Liver (tissue), 9 donors: ENCODE results near the gene MPPED2. TPM values are rescaled to one million over a fixed set of nuclear protein-coding genes. Genes with fewer than 3 reads are reported as not detected.

Source experiments
- DNase-seq: peaks from one replicate; pipeline ENCODE4 v3.0.0-alpha.2; 2017; ENCODE audit warnings: low spot score
- H3K27ac ChIP-seq, 2 donors: one replicate each; pipeline ENCODE4 v1.7.0; 2013; ENCODE audit warnings: inconsistent platforms in 2 of 2, low read length in 2 of 2, control low read depth in 1 of 2, low read depth in 1 of 2, mild to moderate bottlenecking in 1 of 2
- H3K27me3 ChIP-seq, 4 donors: one replicate each; pipeline versions ENCODE4 v1.6.1 to v1.7.0; 2013; ENCODE audit warnings: low read length in 3 of 4, inconsistent platforms in 1 of 4, mild to moderate bottlenecking in 1 of 4, moderate library complexity in 1 of 4; ENCODE audit not compliant: control insufficient read depth in 4 of 4, insufficient read depth in 4 of 4
- H3K36me3 ChIP-seq, 4 donors: one replicate each; pipeline versions ENCODE4 v1.6.1 to v1.7.0; 2013; ENCODE audit warnings: low read length in 3 of 4, mild to moderate bottlenecking in 3 of 4, low read depth in 1 of 4, moderate library complexity in 1 of 4; ENCODE audit not compliant: control insufficient read depth in 4 of 4, insufficient read depth in 3 of 4
- H3K4me1 ChIP-seq, 4 donors: one replicate each; pipeline versions ENCODE4 v1.6.1 to v1.7.0; 2013; ENCODE audit warnings: low read length in 3 of 4, mild to moderate bottlenecking in 3 of 4, moderate library complexity in 1 of 4; ENCODE audit not compliant: control insufficient read depth in 4 of 4, insufficient read depth in 4 of 4
- H3K4me3 ChIP-seq, 3 donors: one replicate each; pipeline versions ENCODE4 v1.6.1 to v1.7.0; 2013; ENCODE audit warnings: low read length in 3 of 3, control low read depth in 1 of 3, low read depth in 1 of 3, mild to moderate bottlenecking in 1 of 3
- H3K9ac ChIP-seq, 2 donors: one replicate each; pipeline ENCODE4 v1.7.0; 2013; ENCODE audit warnings: low read length in 2 of 2, mild to moderate bottlenecking in 2 of 2, moderate library complexity in 2 of 2, control low read depth in 1 of 2, low read depth in 1 of 2
- H3K9me3 ChIP-seq, 4 donors: one replicate each; pipeline versions ENCODE4 v1.6.1 to v1.7.0; 2013; ENCODE audit warnings: low read length in 3 of 4; ENCODE audit not compliant: control insufficient read depth in 4 of 4
- ATF3 ChIP-seq: IDR thresholded peaks from 2 replicates; pipeline ENCODE4 v1.6.1; 2016; ENCODE audit warnings: antibody characterized with exemption
- CTCF ChIP-seq: fragments of 150-350 bp; IDR thresholded peaks from 2 replicates; pipeline ENCODE4 v1.5.1; 2017; ENCODE audit warnings: improper control_type of control experiment, low read depth, low read length; ENCODE audit not compliant: missing input control
- EGR1 ChIP-seq, 2 donors: IDR thresholded peaks; 2 replicates each; pipeline ENCODE4 v1.6.1; 2016 to 2018; ENCODE audit warnings: antibody characterized with exemption in 2 of 2, low read depth in 2 of 2
- GABPA ChIP-seq, 2 donors: IDR thresholded peaks in 1 of 2; conservative IDR thresholded peaks in 1 of 2; 2 replicates each; pipeline ENCODE4 v1.6.1; 2016; ENCODE audit warnings: antibody characterized with exemption in 2 of 2, mild to moderate bottlenecking in 1 of 2, moderate library complexity in 1 of 2
- HNF4A ChIP-seq, 2 donors: conservative IDR thresholded peaks; 2 replicates each; pipeline ENCODE4 v1.6.1; 2016; ENCODE audit warnings: antibody characterized with exemption in 2 of 2, mild to moderate bottlenecking in 2 of 2
- HNF4G ChIP-seq: IDR thresholded peaks from 2 replicates; pipeline ENCODE4 v1.6.1; 2016; ENCODE audit warnings: antibody characterized with exemption
- MAX ChIP-seq: IDR thresholded peaks from 2 replicates; pipeline ENCODE4 v1.6.1; 2016; ENCODE audit warnings: antibody characterized with exemption
- NR2F2 ChIP-seq: IDR thresholded peaks from 2 replicates; pipeline ENCODE4 v1.6.1; 2016; ENCODE audit warnings: antibody characterized with exemption
- RAD21 ChIP-seq, 2 donors: IDR thresholded peaks; 2 replicates each; pipeline ENCODE4 v1.6.1; 2016; ENCODE audit warnings: antibody characterized with exemption in 2 of 2, mild to moderate bottlenecking in 2 of 2
- REST ChIP-seq: IDR thresholded peaks from 2 replicates; pipeline ENCODE4 v1.6.1; 2016; ENCODE audit warnings: antibody characterized with exemption, mild to moderate bottlenecking
- RXRA ChIP-seq, 2 donors: IDR thresholded peaks; 2 replicates each; pipeline ENCODE4 v1.6.1; 2017 to 2018; ENCODE audit warnings: antibody characterized with exemption in 2 of 2, mild to moderate bottlenecking in 1 of 2
- SP1 ChIP-seq: IDR thresholded peaks from 2 replicates; pipeline ENCODE4 v1.6.1; 2018; ENCODE audit warnings: antibody characterized with exemption, mild to moderate bottlenecking
- TAF1 ChIP-seq: conservative IDR thresholded peaks from 2 replicates; pipeline ENCODE4 v1.6.1; 2016; ENCODE audit warnings: antibody characterized with exemption, mild to moderate bottlenecking
- YY1 ChIP-seq: IDR thresholded peaks from 2 replicates; pipeline ENCODE4 v1.6.1; 2016; ENCODE audit warnings: antibody characterized with exemption, mild to moderate bottlenecking
- ZBTB33 ChIP-seq: IDR thresholded peaks from 2 replicates; pipeline ENCODE4 v1.6.1; 2016; ENCODE audit warnings: antibody characterized with exemption
- WGBS: extraction: QIAGEN DNeasy Blood & Tissue Kit; methylation state at CpG from one replicate; pipeline ENCODE4 v1.1.7; 2013; 5-methylcytosine and 5-hydroxymethylcytosine counted together
- polyA plus RNA-seq, 2 donors: library from polyadenylated mRNA; stranded (reverse) in 1 of 2; unstranded in 1 of 2; fragments of 200-250 nt in 1 of 2; fragments of >200 nt in 1 of 2; fragmentation: Nextera tagmentation in 1 of 2; extraction: Ambion mirVana in 1 of 2; gene quantifications; one replicate each; pipeline versions ENCODE4 v1.2.1 to v1.2.3, GENCODE V29; 2013 to 2015
- total RNA-seq, 2 donors: library from RNA; depleted of rRNA; stranded (reverse); fragments of >200 nt; gene quantifications; one replicate each; pipeline ENCODE4 v1.2.3, GENCODE V29; 2014
- donor health status: healthy.
- donor health status: healthy.
- donor health status: healthy.
- donor health status: healthy.
- donor health status: healthy.

Gene MPPED2
- total and polyA plus RNA-seq, 4 donors, result 0.22 to 1.6 (median 0.47) TPM

- Histone ChIP-seq H3K9ac (no peak overlapping the region), H3K27me3 (no peaks in the 10 kb centered on the region), H3K4me3 (no peak overlapping the region), H3K27ac (no peak overlapping the region), H3K9me3 (no peaks in the 10 kb centered on the region), H3K36me3 (no peaks in the 10 kb centered on the region), H3K4me1 (no peaks in the 10 kb centered on the region)
- WGBS, result 80% methylated on average over 3 of the region's 3 CpGs
- no peak for DNase-seq
- TF ChIP-seq REST (no peak), TAF1 (no peak), RAD21 (IDR thresholded peaks at IDR 0.05) (no peak), CTCF (no peak)
Measured at GRCh38 chr11:30527566-30527965, 58.6 kb downstream of the MPPED2 start.

GRCh38 chr11:30526558-30526957 is 59.6 kb downstream of the MPPED2 start:
- 75% methylated on average over 3 of the region's 3 CpGs for WGBS
- TF ChIP-seq HNF4A (conservative IDR thresholded peaks at IDR 0.05) (no peak), YY1 (no peak), ZBTB33 (no peak), HNF4G (no peak), CTCF (no peak), EGR1 (IDR thresholded peaks at IDR 0.05; ENCODE audit: low read depth in 2 of 2) (no peak), GABPA (IDR thresholded peaks at IDR 0.05 in 1 of 2, conservative IDR thresholded peaks at IDR 0.05 in 1 of 2) (no peak), MAX (no peak), RXRA (IDR thresholded peaks at IDR 0.05) (no peak), RAD21 (IDR thresholded peaks at IDR 0.05) (no peak), NR2F2 (no peak), REST (no peak), SP1 (no peak), ATF3 (no peak)
- H3K9me3 ChIP-seq, result no peaks in the 10 kb centered on the region

More at GRCh38 chr11:30526558-30526957, 59.6 kb downstream of the MPPED2 start:
- no peak overlapping the region for H3K9ac ChIP-seq
- peaks cover 0 to 5% (median 2%) of the 10 kb centered on the region in 4 donors for H3K4me1 ChIP-seq
- H3K27me3 ChIP-seq, result no peaks in the 10 kb centered on the region
- no peak overlapping the region for H3K4me3 ChIP-seq
- H3K36me3 ChIP-seq, result no peaks in the 10 kb centered on the region
- no peak for DNase-seq
- H3K27ac ChIP-seq, result no peak overlapping the region
